A673 (cell line): ENCODE measurements around the gene CFL2. TPM values are rescaled to one million over a fixed set of nuclear protein-coding genes. Genes with fewer than 3 reads are reported as not detected.

Experiments used
- BruUV-seq: library from RNA; stranded (reverse); fragments of 400-500 nt; replicated peaks from 2 replicates; lab custom pipeline; 2021; lab: Mats Ljungman, UMichigan
- CTCF ChIA-PET: fragments of 300-600 bp; sonication (Branson Sonifier 250); formaldehyde crosslinking; loops from one replicate; lab custom pipeline; 2022; ENCODE audit warnings: antibody characterized with exemption; lab: Charles Lee
- POLR2A ChIA-PET: fragments of 300-600 bp; sonication (Branson Sonifier 250); formaldehyde crosslinking; loops from one replicate; lab custom pipeline; 2022; ENCODE audit warnings: antibody characterized with exemption; ENCODE audit not compliant: low non-redundant PET; lab: Charles Lee
- DNase-seq: peaks from one replicate; pipeline ENCODE4 v3.0.0-alpha.2; 2015; ENCODE audit warnings: low spot score
- H3K27ac ChIP-seq: fragments of 200-600 bp; sonication (generic); 2 replicates; pipeline ENCODE4 v1.5.1; 2016; ENCODE audit warnings: mixed run types, low read depth, mild to moderate bottlenecking, mixed read lengths, antibody characterized with exemption, low read length; ENCODE audit not compliant: poor library complexity, severe bottlenecking
- H3K27me3 ChIP-seq: fragments of 200-600 bp; sonication (generic); replicated peaks from 2 replicates; pipeline ENCODE4 v1.6.1; 2017; ENCODE audit warnings: mixed run types, low read depth, mild to moderate bottlenecking, mixed read lengths, antibody characterized with exemption, low read length; ENCODE audit not compliant: insufficient read depth, poor library complexity
- H3K36me3 ChIP-seq: fragments of 200-600 bp; sonication (generic); 2 replicates; pipeline ENCODE4 v1.6.1; 2016; ENCODE audit warnings: mixed run types, mild to moderate bottlenecking, mixed read lengths, antibody characterized with exemption, low read length; ENCODE audit not compliant: insufficient read depth, poor library complexity, severe bottlenecking
- H3K4me1 ChIP-seq: fragments of 200-600 bp; sonication (generic); 2 replicates; pipeline ENCODE4 v1.6.1; 2017; ENCODE audit warnings: mixed run types, mild to moderate bottlenecking, mixed read lengths, antibody characterized with exemption, low read length; ENCODE audit not compliant: insufficient read depth, poor library complexity, severe bottlenecking
- H3K4me3 ChIP-seq: fragments of 200-600 bp; sonication (generic); 2 replicates; pipeline ENCODE4 v1.5.1; 2016; ENCODE audit warnings: low read depth, mixed run types, mild to moderate bottlenecking, mixed read lengths, low read length; ENCODE audit not compliant: poor library complexity, severe bottlenecking
- H3K9me3 ChIP-seq: fragments of 200-600 bp; sonication (generic); 2 replicates; pipeline ENCODE4 v1.6.1; 2016; ENCODE audit warnings: mixed run types, low read depth, mild to moderate bottlenecking, mixed read lengths, antibody characterized with exemption, low read length; ENCODE audit not compliant: poor library complexity, severe bottlenecking
- CTCF ChIP-seq: fragments of 300-800, 200-600 bp; sonication (generic); conservative IDR thresholded peaks from 2 replicates; pipeline ENCODE4 v1.5.1; 2017; ENCODE audit warnings: low read depth, mild to moderate bottlenecking, antibody characterized with exemption, low read length, moderate library complexity, mixed read lengths
- EZH2 ChIP-seq: fragments of 200-600 bp; sonication (generic); IDR thresholded peaks from 2 replicates; pipeline ENCODE4 v1.6.1; 2017; ENCODE audit warnings: borderline replicate concordance, low read depth, mild to moderate bottlenecking, mixed read lengths, antibody characterized with exemption, low read length; ENCODE audit not compliant: poor library complexity, severe bottlenecking
- intact Hi-C: fragments of 100-400 bp; cut with micrococcal nuclease; formaldehyde crosslinking; loops from one replicate; pipeline ENCODE4 v1.10.0; 2022; ENCODE audit not compliant: unreplicated experiment
- total RNA-seq: library from RNA; stranded (reverse); gene quantifications from 2 replicates; pipeline ENCODE4 v1.2.3, GENCODE V29; 2021

The CFL2 gene
- total RNA-seq, 1 experiment from 2014 or later, result 89.4 TPM

- BruUV-seq, result no TSS peak
- intact Hi-C loops, result no loop called here
- ChIA-PET POLR2A (no interaction called here), CTCF (no interaction called here)
- Histone ChIP-seq H3K27me3 (no peaks in the 10 kb centered on the region), H3K27ac (no peak overlapping the region), H3K9me3 (no peaks in the 10 kb centered on the region), H3K36me3 (peaks cover 13% of the 10 kb centered on the region), H3K4me1 (no peaks in the 10 kb centered on the region), H3K4me3 (no peak overlapping the region)
- DNase-seq, result no peak
- TF ChIP-seq EZH2 (no peak), CTCF (no peak)
These were observed 36.3 kb upstream of the CFL2 start for GRCh38 chr14:34750670-34751069.

DNA sequence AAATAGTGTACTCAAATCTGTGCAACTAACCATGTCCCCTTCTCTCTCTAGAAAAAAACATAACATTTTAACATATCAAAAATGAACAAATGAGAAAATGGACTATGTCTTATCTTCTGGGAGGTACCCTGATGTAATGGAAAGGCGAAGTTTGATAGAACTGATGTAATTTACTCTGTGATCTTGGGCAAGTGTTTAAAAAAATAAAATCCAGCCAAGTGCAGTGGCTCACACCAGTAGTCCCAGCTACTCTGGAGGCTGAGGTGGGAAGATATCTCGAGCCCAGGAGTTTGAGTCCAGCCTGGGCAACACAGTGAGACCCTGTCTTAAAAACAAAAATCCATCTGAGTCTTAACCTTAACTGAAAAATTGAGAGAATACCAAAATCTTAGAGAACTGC, 35.8 kb upstream of the CFL2 start:
- no peaks in the 10 kb centered on the region for H3K27me3 ChIP-seq
- H3K4me1 ChIP-seq, result no peaks in the 10 kb centered on the region
- H3K27ac ChIP-seq, result no peak overlapping the region
- intact Hi-C loops, result no loop called here
- no peaks in the 10 kb centered on the region for H3K9me3 ChIP-seq
- BruUV-seq, result no TSS peak
- no peak overlapping the region for H3K4me3 ChIP-seq
- no peak for DNase-seq
- ChIA-PET POLR2A (no interaction called here), CTCF (no interaction called here)
- peaks cover 13% of the 10 kb centered on the region for H3K36me3 ChIP-seq
- no peak for TF ChIP-seq EZH2
- TF ChIP-seq CTCF, result no peak

- intact Hi-C loops, result no loop called here
- no peaks in the 10 kb centered on the region for H3K9me3 ChIP-seq
- H3K4me3 ChIP-seq, result no peak overlapping the region
- no peaks in the 10 kb centered on the region for H3K4me1 ChIP-seq
- no peak for DNase-seq
- POLR2A ChIA-PET, result no interaction called here
- peaks cover 13% of the 10 kb centered on the region for H3K36me3 ChIP-seq
- no TSS peak for BruUV-seq
- no peaks in the 10 kb centered on the region for H3K27me3 ChIP-seq
- H3K27ac ChIP-seq, result no peak overlapping the region
- CTCF ChIA-PET, result interaction anchor here (0.6 to 1.0 kb wide), 2 partner anchors 10 to 26 kb away, joined by 4 read pairs; no protein-coding TSS in a partner anchor
- TF ChIP-seq CTCF (no peak), EZH2 (no peak)
These were observed 35.0 kb upstream of the CFL2 start for GRCh38 chr14:34749408-34749807.
